ENCODE data around the gene PRSS57. TPM values are rescaled to one million over a fixed set of nuclear protein-coding genes. Genes with fewer than 3 reads are reported as not detected.
"Not testable (repeated sequence)": the region's sequence is repeated elsewhere in the genome, so short reads cannot be mapped to it uniquely, and the experiment has no call there.

Gene PRSS57
- polyA plus RNA-seq, 3 donors: 0.16 to 1.4 (median 0.78) TPM

DNA sequence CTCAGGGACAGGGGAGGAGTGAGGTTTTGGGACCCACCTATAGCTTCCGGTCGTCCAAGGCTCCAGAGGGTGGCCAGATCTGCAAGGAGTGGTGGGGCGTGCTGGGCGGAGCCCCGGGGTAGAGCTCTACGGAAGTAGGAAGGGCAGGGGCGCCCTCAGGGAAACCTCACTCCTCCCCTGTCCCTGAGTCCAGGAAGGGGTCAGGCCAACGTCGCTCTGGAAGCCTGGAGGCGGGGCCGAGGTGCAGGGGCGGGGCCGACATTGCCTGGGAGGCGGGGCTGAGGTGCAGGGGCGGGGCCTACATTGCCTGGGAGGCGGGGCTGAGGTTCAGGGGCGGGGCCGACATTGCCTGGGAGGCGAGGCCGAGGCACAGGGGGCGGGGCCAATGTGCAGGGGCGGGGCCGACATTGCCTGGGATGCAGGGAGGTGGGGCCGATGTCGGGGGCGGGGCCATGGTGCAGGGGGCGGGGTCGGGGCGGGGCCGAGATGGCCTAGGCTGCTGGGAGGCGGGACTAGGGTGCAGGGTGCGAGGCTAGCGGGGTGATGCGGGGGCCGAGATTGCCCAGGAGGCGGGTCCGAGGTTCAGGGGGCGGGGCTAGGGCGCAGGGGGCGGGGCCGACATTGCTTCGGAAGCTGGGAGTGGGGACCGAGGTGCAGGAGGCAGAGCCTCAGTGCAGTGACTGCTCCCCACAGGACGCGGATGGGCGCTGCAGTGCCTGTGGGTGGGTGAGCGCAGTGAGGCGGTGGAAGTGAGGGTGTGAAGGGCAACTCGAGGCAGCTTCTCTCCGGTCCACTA lies 8.6 kb upstream of the PRSS57 start:
- Mint-ChIP-seq H3K36me3 (peaks cover 2 to 4% of the 10 kb centered on the region in 2 donors), H3K4me1 (peaks cover 43% of the 10 kb centered on the region), H3K27ac (peak overlapping the region; percentile 92 to 98 (median 96)), H3K4me3 (peak overlapping the region; percentile 94 to 98), H3K27me3 (ENCODE audit: low read depth in 3 of 3) (peaks cover 10 to 15% (median 15%) of the 10 kb centered on the region in 3 donors), H3K9me3 (peaks cover 0 to 7% (median 3%) of the 10 kb centered on the region in 7 donors)
- Histone ChIP-seq H3K4me2 (replicated peaks; ENCODE audit: extremely low read depth, low read length, poor library complexity, severe bottlenecking) (peak overlapping the region; percentile 85), H3K9ac (ENCODE audit: insufficient read depth, low read length, poor library complexity, severe bottlenecking) (peak overlapping the region; percentile 53), H3K4me3 (replicated peaks in 1 of 3; ENCODE audit: low read depth in 2 of 3, low read length in 3 of 3) (peak overlapping the region; percentile 80 to 91 (median 86)), H3K79me2 (ENCODE audit: insufficient read depth, low read length) (peaks cover 34% of the 10 kb centered on the region), H3K4me1 (ENCODE audit: control insufficient read depth in 1 of 2, insufficient read depth in 2 of 2, low read length in 2 of 2) (peaks cover 53 to 60% of the 10 kb centered on the region in 2 donors), H3K27me3 (ENCODE audit: control insufficient read depth in 2 of 2, insufficient read depth in 2 of 2, low read length in 2 of 2) (peaks cover 0 to 9% of the 10 kb centered on the region in 2 donors), H3K27ac (ENCODE audit: low read depth in 1 of 2, low read length in 2 of 2) (peak overlapping the region; percentile 58 to 66), H4K20me1 (ENCODE audit: insufficient read depth, low read length) (no peaks in the 10 kb centered on the region), H3K36me3 (replicated peaks in 1 of 2; ENCODE audit: control insufficient read depth in 1 of 2, insufficient read depth in 2 of 2, low read length in 2 of 2) (no peaks in the 10 kb centered on the region), H3K9me3 (replicated peaks in 1 of 2; ENCODE audit: control insufficient read depth in 1 of 2, insufficient read depth in 1 of 2, low read length in 2 of 2) (peaks cover 0 to 3% of the 10 kb centered on the region in 2 donors), H2AFZ (ENCODE audit: insufficient read depth, low read depth, low read length, poor library complexity, severe bottlenecking) (peak overlapping the region; percentile 87)
- DNase-seq: peak; percentile 90 to 94 (median 93)
- TF ChIP-seq, protein P1, sequence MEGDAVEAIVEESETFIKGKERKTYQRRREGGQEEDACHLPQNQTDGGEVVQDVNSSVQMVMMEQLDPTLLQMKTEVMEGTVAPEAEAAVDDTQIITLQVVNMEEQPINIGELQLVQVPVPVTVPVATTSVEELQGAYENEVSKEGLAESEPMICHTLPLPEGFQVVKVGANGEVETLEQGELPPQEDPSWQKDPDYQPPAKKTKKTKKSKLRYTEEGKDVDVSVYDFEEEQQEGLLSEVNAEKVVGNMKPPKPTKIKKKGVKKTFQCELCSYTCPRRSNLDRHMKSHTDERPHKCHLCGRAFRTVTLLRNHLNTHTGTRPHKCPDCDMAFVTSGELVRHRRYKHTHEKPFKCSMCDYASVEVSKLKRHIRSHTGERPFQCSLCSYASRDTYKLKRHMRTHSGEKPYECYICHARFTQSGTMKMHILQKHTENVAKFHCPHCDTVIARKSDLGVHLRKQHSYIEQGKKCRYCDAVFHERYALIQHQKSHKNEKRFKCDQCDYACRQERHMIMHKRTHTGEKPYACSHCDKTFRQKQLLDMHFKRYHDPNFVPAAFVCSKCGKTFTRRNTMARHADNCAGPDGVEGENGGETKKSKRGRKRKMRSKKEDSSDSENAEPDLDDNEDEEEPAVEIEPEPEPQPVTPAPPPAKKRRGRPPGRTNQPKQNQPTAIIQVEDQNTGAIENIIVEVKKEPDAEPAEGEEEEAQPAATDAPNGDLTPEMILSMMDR (IDR thresholded peaks at IDR 0.05): no peak
- WGBS (ENCODE audit: insufficient coverage): 0% methylated on average over 24 of the region's 50 CpGs
- intact Hi-C loops (cut with micrococcal nuclease): loop anchor here (1.0 to 2.0 kb wide), 5 partner anchors 23 to 93 kb away; partner anchors contain the start of genes RNF126 (in 2 of the 2) and PTBP1 (in 1 of the 2)

- Histone ChIP-seq H3K4me2 (replicated peaks; ENCODE audit: extremely low read depth, low read length, poor library complexity, severe bottlenecking) (peak overlapping the region; percentile 81), H3K79me2 (ENCODE audit: insufficient read depth, low read length) (peaks cover 35% of the 10 kb centered on the region), H3K4me3 (replicated peaks in 1 of 3; ENCODE audit: low read depth in 2 of 3, low read length in 3 of 3) (peak overlapping the region; percentile 80 to 91 (median 86)), H3K36me3 (replicated peaks in 1 of 2; ENCODE audit: control insufficient read depth in 1 of 2, insufficient read depth in 2 of 2, low read length in 2 of 2) (no peaks in the 10 kb centered on the region), H2AFZ (ENCODE audit: insufficient read depth, low read depth, low read length, poor library complexity, severe bottlenecking) (peak overlapping the region; percentile 46), H3K27me3 (ENCODE audit: control insufficient read depth in 2 of 2, insufficient read depth in 2 of 2, low read length in 2 of 2) (peaks cover 0 to 6% of the 10 kb centered on the region in 2 donors), H3K9me3 (replicated peaks in 1 of 2; ENCODE audit: control insufficient read depth in 1 of 2, insufficient read depth in 1 of 2, low read length in 2 of 2) (peaks cover 0 to 3% of the 10 kb centered on the region in 2 donors), H3K9ac (ENCODE audit: insufficient read depth, low read length, poor library complexity, severe bottlenecking) (peak overlapping the region; percentile 53), H3K4me1 (ENCODE audit: control insufficient read depth in 1 of 2, insufficient read depth in 2 of 2, low read length in 2 of 2) (peaks cover 56 to 63% of the 10 kb centered on the region in 2 donors), H3K27ac (ENCODE audit: low read depth in 1 of 2, low read length in 2 of 2) (peak overlapping the region; percentile 58 to 66), H4K20me1 (ENCODE audit: insufficient read depth, low read length) (no peaks in the 10 kb centered on the region)
- peak overlapping the region; percentile 92 to 98 (median 96) for H3K27ac Mint-ChIP-seq
- peaks cover 8 to 13% (median 12%) of the 10 kb centered on the region in 3 donors for H3K27me3 Mint-ChIP-seq (ENCODE audit: low read depth in 3 of 3)
- TF ChIP-seq, protein P1 (IDR thresholded peaks at IDR 0.05): no peak
- intact Hi-C loops (cut with micrococcal nuclease): loop anchor here in 1 of 2 donors (1.0 to 2.0 kb wide), 2 partner anchors 22 to 94 kb away; partner anchors contain the start of gene PTBP1
- peaks cover 2 to 4% of the 10 kb centered on the region in 2 donors for H3K36me3 Mint-ChIP-seq
- DNase-seq: peak in 2 of 3 donors; percentile 8 to 30
- H3K4me1 Mint-ChIP-seq: peaks cover 49% of the 10 kb centered on the region
- peak overlapping the region; percentile 94 to 98 for H3K4me3 Mint-ChIP-seq
- H3K9me3 Mint-ChIP-seq: peaks cover 0 to 6% (median 2%) of the 10 kb centered on the region in 7 donors
- 0% methylated on average over 4 of the region's 4 CpGs for WGBS (ENCODE audit: insufficient coverage)
Measured at GRCh38 chr19:703329-703650, 8.0 kb upstream of the PRSS57 start.

DNA sequence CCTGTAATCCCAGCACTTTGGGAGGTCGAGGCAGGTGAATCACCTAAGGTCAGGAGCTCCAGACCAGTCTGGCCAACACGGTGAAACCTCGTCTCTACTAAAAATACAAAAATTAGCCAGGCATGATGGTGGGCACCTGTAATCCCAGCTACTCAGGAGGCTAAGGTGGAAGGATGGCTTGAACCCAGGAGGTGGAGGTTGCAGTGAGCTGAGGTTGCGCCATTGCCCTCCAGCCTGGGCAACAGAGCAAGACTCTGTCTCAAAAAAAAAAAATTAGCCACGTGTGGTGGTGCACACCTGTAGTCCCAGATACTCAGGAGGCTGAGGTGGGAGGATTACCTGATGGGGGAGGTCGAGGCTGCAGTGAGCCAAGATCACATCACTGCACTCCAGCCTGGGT lies 7.6 kb upstream of the PRSS57 start:
- Histone ChIP-seq H3K79me2 (ENCODE audit: insufficient read depth, low read length) (peaks cover 40% of the 10 kb centered on the region), H3K27ac (ENCODE audit: low read depth in 1 of 2, low read length in 2 of 2) (peak overlapping the region; percentile 58 to 66), H3K4me2 (replicated peaks; ENCODE audit: extremely low read depth, low read length, poor library complexity, severe bottlenecking) (peak overlapping the region; percentile 81), H3K9ac (ENCODE audit: insufficient read depth, low read length, poor library complexity, severe bottlenecking) (peak overlapping the region; percentile 53), H3K4me1 (ENCODE audit: control insufficient read depth in 1 of 2, insufficient read depth in 2 of 2, low read length in 2 of 2) (peaks cover 58 to 63% of the 10 kb centered on the region in 2 donors), H3K4me3 (replicated peaks in 1 of 3; ENCODE audit: low read depth in 2 of 3, low read length in 3 of 3) (peak overlapping the region; percentile 80 to 91 (median 86)), H2AFZ (ENCODE audit: insufficient read depth, low read depth, low read length, poor library complexity, severe bottlenecking) (peak overlapping the region; percentile 46)
- H3K9me3 Mint-ChIP-seq; H3K27me3 ChIP-seq (ENCODE audit: control insufficient read depth in 2 of 2, insufficient read depth in 2 of 2, low read length in 2 of 2); H3K36me3 Mint-ChIP-seq; DNase-seq; H4K20me1 ChIP-seq (ENCODE audit: insufficient read depth, low read length); H3K27me3 Mint-ChIP-seq (ENCODE audit: low read depth in 3 of 3); H3K9me3 ChIP-seq (replicated peaks in 1 of 2; ENCODE audit: control insufficient read depth in 1 of 2, insufficient read depth in 1 of 2, low read length in 2 of 2); H3K36me3 ChIP-seq (replicated peaks in 1 of 2; ENCODE audit: control insufficient read depth in 1 of 2, insufficient read depth in 2 of 2, low read length in 2 of 2): not testable (repeated sequence)
- intact Hi-C loops (cut with micrococcal nuclease): loop anchor here in 1 of 2 donors (1.0 to 2.0 kb wide), 2 partner anchors 22 to 94 kb away; partner anchors contain the start of gene PTBP1
- H3K4me1 Mint-ChIP-seq: peaks cover 53% of the 10 kb centered on the region
- H3K27ac Mint-ChIP-seq: peak overlapping the region; percentile 92 to 98 (median 96)
- peak overlapping the region; percentile 94 to 98 for H3K4me3 Mint-ChIP-seq
- 38% methylated on average over 3 of the region's 6 CpGs for WGBS (ENCODE audit: insufficient coverage)

Measured in CD14-positive monocyte (primary cell).